Heart right ventricle (tissue), 16 donors: Measurements from ENCODE around the gene ACP7. TPM values are rescaled to one million over a fixed set of nuclear protein-coding genes. Genes with fewer than 3 reads are reported as not detected.
"Not testable (repeated sequence)": the region's sequence is repeated elsewhere in the genome, so short reads cannot be mapped to it uniquely, and the experiment has no call there.

Experiments used
- ATAC-seq, 8 donors: fragments of 200-7000 bp; cut with Tn5 transposase; one replicate each; pipeline ENCODE4 v1.9.1; 2020; ENCODE audit warnings: mild to moderate bottlenecking in 8 of 8, moderate library complexity in 8 of 8, moderate number of reproducible peaks in 1 of 8
- DNase-seq, 2 donors: peaks; one replicate each; pipeline ENCODE4 v3.0.0-alpha.2; 2020
- H3K27ac ChIP-seq, 10 donors: fragments of 200-600 bp; sonication (generic) in 2 of 10; one replicate each; pipeline versions ENCODE4 v1.5.0 to v1.8.0; 2020 to 2022; ENCODE audit warnings: mild to moderate bottlenecking in 3 of 10
- H3K27me3 ChIP-seq, 7 donors: fragments of 200-600 bp; one replicate each; pipeline ENCODE4 v1.8.0; 2021 to 2022; ENCODE audit warnings: mild to moderate bottlenecking in 2 of 7
- H3K36me3 ChIP-seq, 9 donors: fragments of 200-600 bp; sonication (generic) in 1 of 9; one replicate each; pipeline versions ENCODE4 v1.5.0 to v1.8.0; 2020 to 2022; ENCODE audit warnings: mild to moderate bottlenecking in 2 of 9
- H3K4me1 ChIP-seq, 9 donors: fragments of 200-600 bp; sonication (generic) in 1 of 9; one replicate each; pipeline versions ENCODE4 v1.5.0 to v1.8.0; 2020 to 2022; ENCODE audit warnings: mild to moderate bottlenecking in 4 of 9
- H3K4me3 ChIP-seq, 10 donors: fragments of 200-600 bp; sonication (generic) in 2 of 10; one replicate each; pipeline versions ENCODE4 v1.5.0 to v1.8.0; 2020 to 2022; ENCODE audit warnings: mild to moderate bottlenecking in 7 of 10, moderate library complexity in 2 of 10
- H3K9me3 ChIP-seq, 11 donors: fragments of 200-600 bp in 10 of 11; sonication (generic) in 2 of 11; one replicate each; pipeline versions ENCODE4 v1.5.0 to v1.8.0; 2013 to 2022; ENCODE audit warnings: mild to moderate bottlenecking in 2 of 11, control low read depth in 1 of 11, moderate library complexity in 1 of 11
- CTCF ChIP-seq, 9 donors: fragments of 200-600 bp; sonication (generic) in 2 of 9; IDR thresholded peaks; one replicate each; pipeline versions ENCODE4 v1.5.0 to v1.8.0; 2021 to 2022; ENCODE audit warnings: antibody characterized with exemption in 9 of 9, mild to moderate bottlenecking in 5 of 9, moderate library complexity in 1 of 9
- WGBS, 2 donors: extraction: QIAGEN DNeasy Blood & Tissue Kit; methylation state at CpG; one replicate each; pipeline ENCODE4 v1.1.7; 2013; ENCODE audit warnings: inconsistent platforms in 1 of 2; 5-methylcytosine and 5-hydroxymethylcytosine counted together
- intact Hi-C, 10 donors: fragments of 100-400 bp; cut with DNase I; formaldehyde crosslinking; loops; one replicate each; pipeline versions ENCODE4 v1.11.1 to v1.14.2; 2022
- polyA plus RNA-seq, 2 donors: library from polyadenylated mRNA; stranded (reverse); fragments of 200-250 nt; gene quantifications; one replicate each; pipeline ENCODE4 v1.2.3, GENCODE V29; 2013
- total RNA-seq, 10 donors: library from RNA; stranded (reverse); fragmentation: NEBNext Ultra II Directional in 3 of 10; extraction: Animal tissue kit (Norgen Biotek cat#: 25700) in 3 of 10; gene quantifications; one replicate each; pipeline versions ENCODE4 v1.2.1 to v1.2.4, GENCODE V29; 2021 to 2023
- donor health status: Arrhythmogenic right ventricular cardiomyopathy.
- donor health status: ischemic (EF 13 %, LVEDD 7.1; RV severe dilation, severe dysfunction).
- donor health status: healthy with polysubstance abuse.
- donor health status: DM: no; HTN: yes; CAD: no.
- donor health status: DM: no; HTN: no; CAD: no.
- donor health status: ischemic (EF 25% LVEDD 6.9; RV normal size, moderate dysfunction).
- donor health status: ischemic (EF 25% LVEDD 5.7; RV mildly dilated, moderate dysfunction).
- donor health status: healthy.
- donor health status: DM: yes; HTN: yes; CAD: no.
- donor health status: Ischemic cardiomyopathy.
- donor health status: ischemic (EF 35%, LVEDD 5.7; RV mildly dilated, moderate dysfunction).
- donor health status: nonischemic (EF 11% LVEDD 7.7; RV severe dilation, severe dysfunction).
- donor health status: DM: yes; HTN: yes; CAD: no.
- donor health status: PGD.
- donor health status: ischemic (EF 29% LVEDD 5.4; RV normal size, mild dysfunction).
- donor health status: nonischemic (EF 23%, LVEDD 6.1; RV moderate dilation, normal function).

The ACP7 gene
- total and polyA plus RNA-seq, 12 donors: not detected

- no peak for ATAC-seq
- peaks cover 0 to 19% (median 13%) of the 10 kb centered on the region in 9 donors for H3K4me1 ChIP-seq
- no peaks in the 10 kb centered on the region for H3K36me3 ChIP-seq
- intact Hi-C loops: no loop called here
- WGBS, 2 donors: 68 to 72% methylated on average over 4 of the region's 4 CpGs
- no peak overlapping the region for H3K27ac ChIP-seq
- DNase-seq: no peak
- no peaks in the 10 kb centered on the region for H3K9me3 ChIP-seq
- H3K4me3 ChIP-seq: no peak overlapping the region
- peaks cover 9 to 93% (median 80%) of the 10 kb centered on the region in 7 donors for H3K27me3 ChIP-seq
- TF ChIP-seq CTCF (IDR thresholded peaks at IDR 0.05): no peak
Measured at GRCh38 chr19:39086386-39086785, 2.2 kb downstream of the ACP7 start.

GRCh38 chr19:39087907-39088686 lies 3.9 kb downstream of the ACP7 start:
- H3K4me3 ChIP-seq: no peak overlapping the region
- no peaks in the 10 kb centered on the region for H3K9me3 ChIP-seq
- H3K27ac ChIP-seq: no peak overlapping the region
- peaks cover 0 to 14% (median 10%) of the 10 kb centered on the region in 9 donors for H3K4me1 ChIP-seq
- no peak for ATAC-seq
- intact Hi-C loops: no loop called here
- peaks cover 9 to 93% (median 74%) of the 10 kb centered on the region in 7 donors for H3K27me3 ChIP-seq
- WGBS, 2 donors: 76 to 82% methylated on average over 8 of the region's 8 CpGs
- no peak for DNase-seq
- no peaks in the 10 kb centered on the region for H3K36me3 ChIP-seq
- no peak for TF ChIP-seq CTCF (IDR thresholded peaks at IDR 0.05)

GRCh38 chr19:39090016-39090415 lies 5.8 kb downstream of the ACP7 start:
- H3K4me1 ChIP-seq, H3K27ac ChIP-seq, H3K4me3 ChIP-seq, H3K9me3 ChIP-seq, intact Hi-C loops, ATAC-seq, DNase-seq, H3K36me3 ChIP-seq: not testable (repeated sequence)
- WGBS, 2 donors: 89 to 90% methylated on average over 8 of the region's 8 CpGs
- peaks cover 0 to 93% (median 71%) of the 10 kb centered on the region in 7 donors for H3K27me3 ChIP-seq

- Histone ChIP-seq H3K27ac (no peak overlapping the region), H3K4me3 (no peak overlapping the region), H3K27me3 (peaks cover 0 to 92% (median 70%) of the 10 kb centered on the region in 7 donors), H3K9me3 (no peaks in the 10 kb centered on the region), H3K4me1 (peaks cover 0 to 6% (median 0%) of the 10 kb centered on the region in 9 donors), H3K36me3 (no peaks in the 10 kb centered on the region)
- 89 to 92% methylated on average over 4 of the region's 4 CpGs for WGBS, 2 donors
- intact Hi-C loops: no loop called here
- DNase-seq: no peak
- no peak for TF ChIP-seq CTCF (IDR thresholded peaks at IDR 0.05)
- no peak for ATAC-seq
Measured at GRCh38 chr19:39090881-39091280, 6.7 kb downstream of the ACP7 start.

- ATAC-seq, DNase-seq, intact Hi-C loops, H3K4me3 ChIP-seq, H3K9me3 ChIP-seq, H3K27ac ChIP-seq, H3K4me1 ChIP-seq, H3K36me3 ChIP-seq: not testable (repeated sequence)
- peaks cover 8 to 95% (median 74%) of the 10 kb centered on the region in 7 donors for H3K27me3 ChIP-seq
- 70 to 74% methylated on average over 5 of the region's 5 CpGs for WGBS, 2 donors
Measured at GRCh38 chr19:39095799-39096540, 11.8 kb downstream of the ACP7 start.
